Hepatocyte (in vitro differentiated cells): ENCODE data around the gene LEF1. TPM values are rescaled to one million over a fixed set of nuclear protein-coding genes. Genes with fewer than 3 reads are reported as not detected.
A peak's percentile ranks its signal among the peaks of the same experiment; 100 is the strongest.

Experiments
- DNase-seq: peaks from one replicate; pipeline ENCODE4 v3.0.0-alpha.2; 2016; ENCODE audit warnings: low spot score
- H2AFZ ChIP-seq: fragments of 200-600 bp; sonication (generic); 2 replicates; pipeline ENCODE4 v1.6.0; 2016; ENCODE audit warnings: antibody characterized with exemption, mild to moderate bottlenecking
- H3K27ac ChIP-seq: fragments of 200-600 bp; sonication (generic); 2 replicates; pipeline ENCODE4 v1.5.1; 2016; ENCODE audit warnings: mild to moderate bottlenecking
- H3K27me3 ChIP-seq: fragments of 200-600 bp; sonication (generic); 2 replicates; pipeline ENCODE4 v1.6.1; 2016
- H3K36me3 ChIP-seq: fragments of 200-600 bp; sonication (generic); replicated peaks from 2 replicates; pipeline ENCODE4 v1.5.1; 2016; ENCODE audit warnings: low read depth; ENCODE audit not compliant: insufficient read depth
- H3K4me1 ChIP-seq: fragments of 200-600 bp; sonication (generic); 2 replicates; pipeline ENCODE4 v1.5.1; 2016; ENCODE audit warnings: mild to moderate bottlenecking, moderate library complexity; ENCODE audit not compliant: insufficient read depth
- H3K4me2 ChIP-seq: fragments of 200-600 bp; sonication (generic); 2 replicates; pipeline ENCODE4 v1.6.0; 2016
- H3K4me3 ChIP-seq: fragments of 200-600 bp; sonication (generic); 2 replicates; pipeline ENCODE4 v1.5.1; 2016; ENCODE audit warnings: mild to moderate bottlenecking
- H3K79me2 ChIP-seq: fragments of 200-600 bp; sonication (generic); 2 replicates; pipeline ENCODE4 v1.6.0; 2017; ENCODE audit warnings: mild to moderate bottlenecking
- H3K9me2 ChIP-seq: fragments of 200-600 bp; sonication (generic); replicated peaks from 2 replicates; pipeline ENCODE4 v1.6.0; 2017; ENCODE audit warnings: mild to moderate bottlenecking; ENCODE audit not compliant: insufficient read depth
- H3K9me3 ChIP-seq: fragments of 200-600 bp; sonication (generic); 2 replicates; pipeline ENCODE4 v1.5.1; 2016; ENCODE audit warnings: low read depth, mild to moderate bottlenecking
- H4K20me1 ChIP-seq: fragments of 200-600 bp; sonication (generic); 2 replicates; pipeline ENCODE4 v1.6.0; 2016; ENCODE audit warnings: mild to moderate bottlenecking; ENCODE audit not compliant: insufficient read depth, poor library complexity, severe bottlenecking
- CTCF ChIP-seq: fragments of 200-600 bp; sonication (generic); IDR thresholded peaks from 2 replicates; pipeline ENCODE4 v1.5.1; 2016; ENCODE audit warnings: antibody characterized with exemption, mild to moderate bottlenecking; ENCODE audit not compliant: poor library complexity
- EZH2 ChIP-seq: fragments of 200-600 bp; sonication (generic); IDR thresholded peaks from 2 replicates; pipeline ENCODE4 v1.6.1; 2016; ENCODE audit warnings: antibody characterized with exemption, mild to moderate bottlenecking, borderline replicate concordance
- EZH2phosphoT487 ChIP-seq: fragments of 200-600 bp; sonication (generic); IDR thresholded peaks from one replicate; pipeline ENCODE4 v1.6.1; 2018; ENCODE audit warnings: antibody characterized with exemption, mild to moderate bottlenecking, low read depth, moderate library complexity; ENCODE audit not compliant: unreplicated experiment, severe bottlenecking
- WGBS: methylation state at CpG from one replicate; pipeline ENCODE4 v1.1.6; 2016; ENCODE audit warnings: low lambda C conversion rate; ENCODE audit errors: missing lambda C conversion rate; 5-methylcytosine and 5-hydroxymethylcytosine counted together
- polyA plus RNA-seq: library from polyadenylated mRNA; unstranded; fragments of >200 nt; fragmentation: Nextera tagmentation; extraction: Ambion mirVana; gene quantifications from 2 replicates; pipeline ENCODE4 v1.2.1, GENCODE V29; 2016
- total RNA-seq: library from RNA; depleted of rRNA; stranded (reverse); fragments of >200 nt; gene quantifications from 2 replicates; pipeline ENCODE4 v1.2.3, GENCODE V29; 2014

Gene LEF1
- total and polyA plus RNA-seq, 2 experiments from 2014 or later, result 8.6 to 10.4 TPM

- TF ChIP-seq EZH2phosphoT487 (no peak), EZH2 (no peak), CTCF (no peak)
- DNase-seq, result peak; percentile 29
- H3K27ac ChIP-seq, result peak overlapping the region; percentile 5
- no peak overlapping the region for H3K4me3 ChIP-seq
- no peaks in the 10 kb centered on the region for H3K27me3 ChIP-seq
- peaks cover 9% of the 10 kb centered on the region for H3K4me1 ChIP-seq
- no peak overlapping the region for H3K4me2 ChIP-seq
- H2AFZ ChIP-seq, result no peak overlapping the region
- 68% methylated on average over 3 of the region's 3 CpGs for whole genome bisulfite sequencing
- no peaks in the 10 kb centered on the region for H4K20me1 ChIP-seq
- H3K36me3 ChIP-seq, result no peaks in the 10 kb centered on the region
- no peaks in the 10 kb centered on the region for H3K79me2 ChIP-seq
- H3K9me3 ChIP-seq, result no peaks in the 10 kb centered on the region
- H3K9me2 ChIP-seq, result no peaks in the 10 kb centered on the region
Observed at GRCh38 chr4:108045687-108046024, 123.1 kb downstream of the LEF1 start.

GRCh38 chr4:108044951-108045686 lies 123.6 kb downstream of the LEF1 start:
- H3K79me2 ChIP-seq, result no peaks in the 10 kb centered on the region
- WGBS, result 71% methylated on average over 9 of the region's 9 CpGs
- H3K9me2 ChIP-seq, result no peaks in the 10 kb centered on the region
- no peak overlapping the region for H3K4me2 ChIP-seq
- TF ChIP-seq EZH2phosphoT487 (no peak), EZH2 (no peak), CTCF (no peak)
- no peak overlapping the region for H2AFZ ChIP-seq
- H4K20me1 ChIP-seq, result no peaks in the 10 kb centered on the region
- H3K27ac ChIP-seq, result peak overlapping the region; percentile 29
- H3K4me3 ChIP-seq, result no peak overlapping the region
- H3K36me3 ChIP-seq, result no peaks in the 10 kb centered on the region
- DNase-seq, result peak; percentile 34
- no peaks in the 10 kb centered on the region for H3K27me3 ChIP-seq
- H3K4me1 ChIP-seq, result peaks cover 9% of the 10 kb centered on the region
- H3K9me3 ChIP-seq, result no peaks in the 10 kb centered on the region

GRCh38 chr4:108043526-108043925 lies 125.2 kb downstream of the LEF1 start:
- H3K9me3 ChIP-seq, result no peaks in the 10 kb centered on the region
- H3K4me2 ChIP-seq, result no peak overlapping the region
- no peaks in the 10 kb centered on the region for H3K27me3 ChIP-seq
- no peaks in the 10 kb centered on the region for H3K9me2 ChIP-seq
- no peak overlapping the region for H2AFZ ChIP-seq
- no peak overlapping the region for H3K4me3 ChIP-seq
- no peak overlapping the region for H3K27ac ChIP-seq
- no peaks in the 10 kb centered on the region for H3K79me2 ChIP-seq
- TF ChIP-seq CTCF, result no peak
- no peak for TF ChIP-seq EZH2phosphoT487
- no peak for TF ChIP-seq EZH2
- 65% methylated on average over 5 of the region's 5 CpGs for WGBS
- no peaks in the 10 kb centered on the region for H3K36me3 ChIP-seq
- peaks cover 9% of the 10 kb centered on the region for H3K4me1 ChIP-seq
- no peaks in the 10 kb centered on the region for H4K20me1 ChIP-seq
- DNase-seq, result no peak
